NCI-H128 (cell line): ENCODE data around the gene EXD2.
"Not testable (repeated sequence)": the region's sequence is repeated elsewhere in the genome, so short reads cannot be mapped to it uniquely, and the experiment has no call there.

Experiments used
- DNase-seq: peaks from one replicate; lab custom pipeline; 2025; ENCODE audit not compliant: unreplicated experiment; lab: John Stamatoyannopoulos, UW

Gene EXD2

DNA sequence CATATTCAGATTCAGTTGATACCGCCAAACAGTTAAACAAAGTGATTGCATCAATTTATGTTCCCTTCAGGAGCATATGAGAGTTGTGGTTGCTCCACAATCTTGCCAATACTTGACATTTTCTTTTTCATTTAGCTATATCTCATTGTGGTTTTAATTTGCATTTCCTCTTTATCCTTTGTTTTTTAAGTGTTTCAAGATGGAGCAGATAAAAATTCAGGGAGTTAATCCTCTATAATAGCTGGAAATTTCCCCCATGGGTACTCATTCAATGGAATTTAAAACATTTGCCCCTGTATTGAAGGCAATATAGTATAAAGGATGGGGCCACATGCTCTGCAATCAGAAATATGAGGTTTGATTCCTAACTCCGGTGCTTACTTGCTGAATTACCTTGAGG is 1.1 kb upstream of the EXD2 start:
- no peak for DNase-seq

DNA sequence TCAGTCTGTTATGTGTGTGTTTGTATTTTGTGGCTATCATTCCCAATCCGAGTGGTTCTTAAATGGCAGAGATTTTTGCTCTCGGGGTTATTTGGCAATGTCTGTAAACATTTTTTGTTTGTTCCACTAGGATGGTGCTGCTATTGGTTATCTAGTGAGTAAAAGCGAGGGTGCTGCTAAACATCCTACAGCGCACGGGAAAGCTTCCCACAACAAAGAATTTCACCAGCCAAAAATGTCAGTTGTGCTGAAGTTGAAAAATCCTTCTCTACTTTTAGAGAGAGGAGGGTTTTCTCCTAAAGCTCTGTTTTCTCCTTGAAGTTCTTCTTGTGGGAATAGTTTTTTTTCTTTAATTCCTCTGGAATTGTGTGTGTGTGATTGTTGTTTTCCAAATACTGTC is 2.4 kb downstream of the EXD2 start:
- DNase-seq: no peak

DNA sequence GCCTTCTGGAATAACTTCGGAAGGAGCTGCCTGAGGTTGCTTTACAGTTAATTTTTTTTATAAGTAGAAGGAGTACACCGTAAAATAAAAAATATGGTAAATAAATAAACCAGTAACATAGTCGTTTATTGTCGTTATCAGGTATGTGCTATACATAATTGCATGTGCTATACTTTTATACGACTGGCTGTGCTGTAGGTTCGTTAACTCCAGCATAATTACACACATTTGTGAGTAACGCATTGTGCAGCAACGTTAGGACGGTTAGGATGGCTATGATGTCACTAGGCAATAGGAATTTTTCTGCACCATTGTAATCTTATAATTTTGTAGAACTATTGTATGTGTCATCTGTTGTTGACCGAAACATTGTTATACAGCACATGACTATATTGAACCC is 8.5 kb downstream of the EXD2 start:
- no peak for DNase-seq

DNA sequence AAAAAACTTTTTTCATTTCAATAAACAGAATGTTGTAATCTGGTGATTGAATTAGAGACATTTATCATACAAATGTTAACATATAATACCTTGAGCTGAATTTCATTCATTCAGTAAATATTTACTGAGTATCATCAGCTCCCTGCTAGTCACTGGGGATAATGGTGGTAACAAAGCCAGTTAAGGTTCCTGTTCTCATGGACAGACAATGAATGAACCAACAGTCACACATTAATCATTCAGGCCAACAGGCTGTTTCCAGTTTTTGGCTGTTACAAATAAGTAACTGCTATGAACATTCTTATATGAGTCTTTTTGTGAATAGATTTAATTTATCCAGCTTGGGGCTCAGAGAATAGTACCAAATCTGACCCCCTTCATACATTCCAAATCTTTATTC is 13.5 kb downstream of the EXD2 start:
- DNase-seq: no peak

- no peak for DNase-seq
Measured at GRCh38 chr14:69207435-69208041, 16.2 kb downstream of the EXD2 start.

- DNase-seq: no peak
Measured at GRCh38 chr14:69208666-69209065, 17.4 kb downstream of the EXD2 start.

DNA sequence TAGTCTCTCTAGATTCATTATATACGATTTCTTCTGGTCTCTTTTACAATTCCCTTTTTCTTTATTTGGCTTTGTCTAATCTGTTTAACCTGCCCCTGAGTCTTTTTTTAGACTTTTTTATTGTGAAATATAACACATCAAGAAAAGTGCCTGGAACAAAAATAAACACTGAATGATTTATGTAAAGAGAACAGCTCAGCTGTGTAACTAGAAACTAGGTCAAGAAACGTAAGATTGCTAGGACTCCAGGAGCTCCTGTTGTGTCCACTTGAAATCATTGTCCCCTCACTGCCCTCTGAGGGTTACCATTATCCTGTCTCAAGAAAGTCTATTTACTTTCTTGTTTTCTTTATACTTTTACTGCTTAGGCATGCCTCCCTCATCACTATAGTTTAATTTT is 23.1 kb downstream of the EXD2 start:
- DNase-seq: no peak

- not testable (repeated sequence) for DNase-seq
Measured at GRCh38 chr14:69217663-69218062, 26.4 kb downstream of the EXD2 start.

DNA sequence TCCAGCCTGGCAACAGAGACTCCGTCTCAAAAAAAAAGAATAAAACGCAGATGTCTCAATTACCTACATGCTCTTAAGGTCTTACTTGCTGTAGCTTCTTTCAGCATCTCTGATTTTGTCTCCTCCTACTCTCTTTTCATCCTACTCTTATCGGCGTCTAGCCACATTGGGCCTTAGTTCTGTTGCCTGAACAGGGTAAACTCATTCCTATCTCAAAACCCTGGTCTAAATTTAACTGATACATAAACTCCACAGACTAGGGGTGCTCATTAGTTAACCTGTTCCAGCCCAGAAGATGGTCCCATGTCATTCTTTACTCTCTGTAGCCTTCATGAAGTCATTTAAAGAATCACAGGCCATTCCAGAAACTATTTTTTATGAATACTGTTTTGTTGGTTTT is 33.6 kb downstream of the EXD2 start:
- no peak for DNase-seq

DNA sequence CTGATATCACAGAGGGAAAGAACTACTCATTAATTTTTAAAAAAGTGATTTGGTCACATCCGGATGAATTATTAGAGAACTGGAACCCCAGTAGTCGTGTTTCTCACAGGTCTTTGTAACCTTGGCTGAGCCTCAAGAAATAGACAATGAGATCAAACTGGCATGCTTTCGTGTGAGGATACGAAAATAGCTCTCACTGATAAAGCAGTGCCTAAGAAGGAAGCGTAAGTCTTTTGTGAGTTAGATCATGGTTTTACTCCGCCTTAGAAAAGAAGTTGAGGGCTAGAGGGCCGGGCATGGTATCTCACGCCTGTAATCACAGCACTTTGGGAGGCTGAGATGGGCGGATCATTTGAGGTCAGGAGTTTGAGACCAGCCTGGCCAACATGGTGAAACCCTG is 34.9 kb downstream of the EXD2 start:
- DNase-seq: no peak

DNA sequence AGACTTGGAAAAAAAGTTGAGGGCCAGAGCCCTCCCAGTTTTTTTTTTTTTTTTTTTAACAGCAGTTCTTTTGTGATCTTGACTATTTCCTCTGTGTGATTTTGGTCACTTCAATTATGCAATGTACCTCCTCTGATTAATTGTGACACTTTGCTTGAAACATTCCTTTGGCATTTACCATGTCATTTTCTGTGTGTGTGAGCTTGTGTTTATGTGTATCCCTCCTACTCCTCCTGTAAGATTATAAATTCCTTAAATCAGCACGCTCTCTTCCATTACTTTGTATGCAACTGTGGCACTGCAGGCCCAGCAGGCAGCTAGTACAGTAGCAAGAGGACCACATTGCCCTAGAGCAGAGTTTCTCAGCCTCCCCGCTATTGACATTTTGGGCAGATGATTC is 35.4 kb downstream of the EXD2 start:
- DNase-seq: no peak

DNA sequence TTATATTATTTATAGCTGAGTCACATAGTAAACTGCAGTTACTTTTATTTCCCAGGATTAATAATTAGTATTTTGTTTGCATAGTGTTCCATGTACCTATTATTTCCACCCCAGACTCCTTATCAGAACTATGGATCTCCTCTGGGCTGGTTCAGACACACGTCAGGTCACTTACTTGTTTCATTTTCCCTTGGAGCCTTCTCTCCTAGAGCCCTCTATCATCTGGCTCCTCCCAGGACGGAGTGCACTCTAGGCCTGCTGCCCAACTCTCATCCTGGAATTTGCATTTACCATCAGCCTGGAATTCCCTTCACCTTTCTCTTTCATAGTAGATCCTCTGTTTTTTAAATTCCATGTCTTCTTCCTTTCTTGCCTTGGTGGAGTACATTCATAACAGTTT is 40.2 kb downstream of the EXD2 start:
- no peak for DNase-seq

DNA sequence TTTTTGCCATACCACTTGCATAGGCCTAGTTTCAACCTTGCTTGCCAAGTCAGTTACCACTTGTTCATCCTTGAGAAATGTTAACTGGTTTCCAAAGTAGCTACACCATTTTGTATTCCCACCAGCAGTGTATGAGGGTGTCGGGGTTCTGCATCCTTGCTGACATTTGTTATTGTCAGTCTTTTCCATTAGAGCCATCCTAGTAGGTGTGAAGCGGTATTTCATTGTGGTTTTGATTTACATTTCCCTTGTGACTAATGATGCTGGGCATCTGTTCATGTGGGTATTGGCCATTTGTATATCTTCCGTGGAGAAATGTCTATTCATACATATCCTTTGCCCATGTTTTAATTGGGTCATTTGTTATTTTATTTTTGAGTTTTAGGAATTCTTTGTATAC is 41.1 kb downstream of the EXD2 start:
- DNase-seq: no peak

DNA sequence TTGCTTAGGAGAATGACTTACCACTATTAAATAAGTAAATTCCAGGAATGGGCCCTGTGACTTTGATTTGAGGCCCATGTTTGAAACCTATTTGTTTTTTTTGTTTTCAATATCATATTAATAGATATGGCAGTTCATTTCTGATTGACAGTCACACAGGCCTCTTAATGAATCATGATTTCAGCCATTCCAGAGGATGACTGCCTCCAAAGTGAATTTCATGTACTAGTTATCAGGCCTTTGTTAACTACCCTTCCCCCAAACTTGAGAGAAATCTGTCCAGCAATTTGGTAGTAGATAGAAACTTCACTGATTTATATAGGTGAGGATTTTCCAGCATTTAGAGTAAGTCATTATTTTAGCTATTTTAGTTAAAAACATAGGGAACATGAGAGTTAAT is 42.8 kb downstream of the EXD2 start:
- DNase-seq: no peak

DNA sequence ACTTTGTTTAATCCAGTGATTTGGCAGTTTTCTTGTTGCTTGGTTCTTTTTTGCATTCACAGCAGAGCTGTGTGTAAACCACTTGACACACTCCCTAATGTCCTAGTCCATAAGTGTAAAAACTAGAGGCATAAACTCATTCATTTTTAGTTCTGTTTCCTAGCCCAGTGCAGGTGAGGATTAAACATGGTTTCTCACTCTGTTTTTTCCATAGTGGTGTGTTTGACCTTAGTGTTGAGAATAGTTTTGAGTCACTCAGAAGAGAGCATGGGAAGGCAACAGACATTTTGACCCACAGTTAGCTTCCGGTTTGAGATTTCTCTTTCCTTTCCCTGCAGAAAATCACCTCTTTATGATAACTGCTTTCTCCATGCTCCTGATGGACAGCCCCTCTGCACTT is 44.4 kb downstream of the EXD2 start:
- DNase-seq: no peak

GRCh38 chr14:69237142-69237541 is 45.8 kb downstream of the EXD2 start:
- DNase-seq: no peak

DNA sequence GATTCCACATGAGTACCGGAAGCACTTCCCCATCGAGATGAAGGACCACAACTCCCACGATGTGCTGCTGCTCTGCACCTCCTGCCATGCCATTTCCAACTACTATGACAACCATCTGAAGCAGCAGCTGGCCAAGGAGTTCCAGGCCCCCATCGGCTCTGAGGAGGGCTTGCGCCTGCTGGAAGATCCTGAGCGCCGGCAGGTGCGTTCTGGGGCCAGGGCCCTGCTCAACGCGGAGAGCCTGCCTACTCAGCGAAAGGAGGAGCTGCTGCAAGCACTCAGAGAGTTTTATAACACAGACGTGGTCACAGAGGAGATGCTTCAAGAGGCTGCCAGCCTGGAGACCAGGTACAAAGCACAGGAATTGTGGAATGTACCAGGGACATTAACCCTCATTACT is 46.3 kb downstream of the EXD2 start:
- no peak for DNase-seq

DNA sequence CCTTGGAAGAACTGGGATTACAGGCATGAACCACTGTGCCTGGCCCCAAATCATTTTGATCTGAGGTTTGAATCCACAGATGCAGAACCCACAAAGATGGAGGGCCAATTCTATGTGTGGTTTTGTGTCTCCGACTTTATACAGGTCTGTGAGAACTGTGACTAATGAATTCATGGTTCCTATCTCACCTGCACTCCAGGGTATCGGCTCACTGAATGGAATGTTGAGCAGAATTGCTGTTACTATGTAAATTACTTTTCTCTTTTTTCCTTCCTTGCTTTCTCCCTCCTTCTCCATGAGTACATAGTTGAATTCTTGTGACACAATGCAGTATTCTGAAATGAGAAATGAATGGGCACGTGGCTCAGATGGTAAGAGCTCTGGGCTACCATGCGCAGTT is 47.6 kb downstream of the EXD2 start:
- DNase-seq: no peak

GRCh38 chr14:69240527-69241173 is 49.4 kb downstream of the EXD2 start:
- DNase-seq: no peak

DNA sequence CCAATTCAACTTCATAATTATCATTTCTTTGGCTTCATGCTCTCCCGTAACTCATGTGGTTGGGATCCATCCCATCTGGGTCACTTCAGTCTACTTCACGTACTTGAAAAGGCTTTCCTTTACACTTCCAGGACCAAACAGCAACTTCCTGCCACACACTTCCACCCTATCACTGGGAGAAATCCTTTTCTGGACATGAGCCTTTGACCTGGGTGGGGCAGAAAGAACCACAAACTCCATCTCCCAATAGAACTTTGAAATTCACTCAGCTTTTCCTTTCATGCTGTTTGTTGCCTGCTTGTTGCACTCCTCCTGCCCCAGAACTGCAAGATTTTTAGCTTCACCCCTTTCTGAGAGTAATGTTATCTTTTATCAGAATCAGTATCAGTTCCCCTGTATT is 50.3 kb downstream of the EXD2 start:
- no peak for DNase-seq

DNA sequence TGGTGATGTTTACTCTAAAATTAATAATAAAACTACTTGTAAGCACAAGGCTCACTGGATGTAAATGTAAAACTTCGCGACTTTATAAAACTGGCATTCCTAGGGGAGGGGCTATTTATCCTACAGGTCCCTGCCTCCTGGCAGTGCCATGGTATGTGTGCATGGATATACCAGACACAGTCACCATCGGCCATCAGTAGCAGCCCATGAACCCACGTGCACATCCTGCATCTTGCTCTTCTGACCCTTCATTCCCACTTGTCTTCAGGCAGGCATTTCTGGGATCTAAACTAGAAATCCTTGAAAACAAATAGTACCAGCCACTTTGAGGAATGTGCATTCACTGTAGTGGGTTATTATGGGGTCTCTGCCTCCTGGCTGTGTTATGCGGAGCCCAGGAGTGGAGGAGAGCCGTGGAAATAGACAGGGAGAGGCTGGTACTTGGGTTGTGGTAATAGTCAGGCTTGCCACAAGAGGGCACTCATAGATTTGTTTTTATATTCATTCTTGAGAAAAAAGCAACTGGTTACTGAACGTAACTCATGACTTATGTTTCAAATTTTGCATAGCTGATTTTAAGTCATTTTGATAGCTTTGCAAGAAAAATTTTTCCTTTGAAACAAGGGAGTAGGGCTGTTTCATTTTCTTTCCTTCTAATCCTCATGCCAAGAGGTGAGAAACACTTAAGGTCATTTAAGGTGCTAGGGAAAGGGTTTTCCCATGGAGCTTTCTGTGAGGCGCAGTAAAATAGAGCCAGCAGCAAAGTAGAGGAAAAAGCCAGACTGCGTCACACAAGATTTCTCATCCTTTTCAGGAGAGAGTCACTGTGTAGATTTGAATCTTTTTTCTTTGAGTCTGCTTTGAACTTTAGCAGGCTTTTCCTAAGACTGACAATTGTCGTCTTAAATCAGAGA is 51.3 kb downstream of the EXD2 start:
- no peak for DNase-seq

GRCh38 chr14:69244946-69245345 is 53.6 kb downstream of the EXD2 start:
- no peak for DNase-seq
